BJ (cell line): ENCODE data around the gene FARP2. TPM values are rescaled to one million over a fixed set of nuclear protein-coding genes. Genes with fewer than 3 reads are reported as not detected.
"Not testable (repeated sequence)": the region's sequence is repeated elsewhere in the genome, so short reads cannot be mapped to it uniquely, and the experiment has no call there.

Experiments
- CTCF ChIA-PET: fragments of 350-600 bp; formaldehyde crosslinking; extraction: SDS; loops from one replicate; lab custom pipeline; 2021; ENCODE audit warnings: antibody characterized with exemption, inconsistent platforms; lab: Yijun Ruan, JAX
- POLR2A ChIA-PET: fragments of 300-600 bp; sonication (Branson Sonifier 250); formaldehyde crosslinking; extraction: SDS; loops from one replicate; lab custom pipeline; 2021; ENCODE audit warnings: antibody characterized with exemption; lab: Charles Lee
- DNase-seq: peaks from one replicate; pipeline ENCODE4 v3.0.0-alpha.2; 2011; ENCODE audit warnings: low read depth
- H3K27me3 ChIP-seq: 2 replicates; pipeline ENCODE4 v1.6.0; 2011; ENCODE audit warnings: low read length; ENCODE audit not compliant: control insufficient read depth, insufficient read depth
- H3K36me3 ChIP-seq: 2 replicates; pipeline ENCODE4 v1.5.1; 2011; ENCODE audit warnings: low read length; ENCODE audit not compliant: control insufficient read depth, insufficient read depth
- H3K4me3 ChIP-seq: 2 replicates; pipeline ENCODE4 v1.5.1; 2011; ENCODE audit warnings: low read depth, mild to moderate bottlenecking, control low read depth, low read length
- CTCF ChIP-seq: IDR thresholded peaks from 2 replicates; pipeline ENCODE4 v1.5.1; 2011; ENCODE audit warnings: low read depth, mild to moderate bottlenecking, control low read depth, inconsistent platforms, low read length, moderate library complexity; ENCODE audit not compliant: insufficient read depth
- polyA plus RNA-seq: library from polyadenylated mRNA; depleted of rRNA; stranded (reverse); fragments of >200 nt; gene quantifications from 2 replicates; pipeline ENCODE4 v1.2.3, GENCODE V29; 2011

FARP2 gene
- polyA plus RNA-seq, 1 experiment = 28.7 TPM

- TF ChIP-seq CTCF = no peak
- ChIA-PET POLR2A (no interaction called here), CTCF (interaction anchor here (0.6 kb wide), 1 partner anchor 237 kb away, joined by 4 read pairs; no protein-coding TSS in a partner anchor)
- Histone ChIP-seq H3K27me3 (no peaks in the 10 kb centered on the region), H3K4me3 (no peak overlapping the region), H3K36me3 (peaks cover 9% of the 10 kb centered on the region)
- DNase-seq = no peak
Observed at GRCh38 chr2:241505086-241505780, 149.1 kb downstream of the FARP2 start.

- TF ChIP-seq CTCF = no peak
- DNase-seq = no peak
- Histone ChIP-seq H3K4me3 (no peak overlapping the region), H3K36me3 (peaks cover 7% of the 10 kb centered on the region), H3K27me3 (no peaks in the 10 kb centered on the region)
- ChIA-PET CTCF (interaction anchor here (0.6 kb wide), 1 partner anchor 237 kb away, joined by 4 read pairs; no protein-coding TSS in a partner anchor), POLR2A (no interaction called here)
Observed at GRCh38 chr2:241505781-241506201, 149.7 kb downstream of the FARP2 start.

GRCh38 chr2:241506317-241506716 is 150.2 kb downstream of the FARP2 start:
- POLR2A ChIA-PET, H3K36me3 ChIP-seq, H3K4me3 ChIP-seq, H3K27me3 ChIP-seq, DNase-seq: not testable (repeated sequence)
- CTCF ChIA-PET = interaction anchor here (0.6 kb wide), 1 partner anchor 238 kb away, joined by 4 read pairs; no protein-coding TSS in a partner anchor

GRCh38 chr2:241506793-241507429 is 150.8 kb downstream of the FARP2 start:
- no peak for DNase-seq
- H3K4me3 ChIP-seq = peak overlapping the region; percentile 89
- POLR2A ChIA-PET = no interaction called here
- CTCF ChIA-PET = no interaction called here
- H3K27me3 ChIP-seq = no peaks in the 10 kb centered on the region
- TF ChIP-seq CTCF = no peak
- H3K36me3 ChIP-seq = peaks cover 1% of the 10 kb centered on the region; the same call in 1 of the 2 replicates

GRCh38 chr2:241507430-241508239 is 151.6 kb downstream of the FARP2 start:
- CTCF ChIA-PET = interaction anchor here (1.0 kb wide), 1 partner anchor 48 kb away, joined by 3 read pairs; no protein-coding TSS in a partner anchor
- H3K27me3 ChIP-seq = no peaks in the 10 kb centered on the region
- TF ChIP-seq CTCF = peak; percentile 43
- POLR2A ChIA-PET = no interaction called here
- peaks cover 1% of the 10 kb centered on the region; the same call in 1 of the 2 replicates for H3K36me3 ChIP-seq
- DNase-seq = no peak
- peak overlapping the region; percentile 89 for H3K4me3 ChIP-seq
